OCI-LY3 (cell line): ENCODE results near the gene SLC25A41.
A peak's percentile ranks its signal among the peaks of the same experiment; 100 is the strongest.

Experiments
- H2AFZ ChIP-seq: fragments of 200-600, 300-600 bp; shearing (Covaris generic); 2 replicates; pipeline ENCODE4 v1.6.0; 2014; ENCODE audit warnings: antibody characterized with exemption, low read depth, low read length
- H3K27ac ChIP-seq: fragments of 200-600, 300-600 bp; sonication (generic); 2 replicates; pipeline ENCODE4 v1.5.1; 2014; ENCODE audit warnings: mild to moderate bottlenecking, low read length, moderate library complexity, mixed read lengths
- H3K27me3 ChIP-seq: fragments of 200-600, 300-600 bp; sonication (generic); 2 replicates; pipeline ENCODE4 v1.6.1; 2014; ENCODE audit warnings: low read depth, low read length, mixed read lengths
- H3K36me3 ChIP-seq: fragments of 200-600, 300-600 bp; sonication (generic); replicated peaks from 2 replicates; pipeline ENCODE3; 2014; ENCODE audit warnings: low read depth, low read length, mixed read lengths
- H3K4me1 ChIP-seq: fragments of 300-600, 200-600 bp; sonication (generic); 2 replicates; pipeline ENCODE4 v1.6.1; 2014; ENCODE audit warnings: low read length, mixed read lengths
- H3K4me2 ChIP-seq: fragments of 200-600, 300-600 bp; sonication (generic); 2 replicates; pipeline ENCODE4 v1.6.1; 2014; ENCODE audit warnings: low read length, mixed read lengths
- H3K4me3 ChIP-seq: fragments of 300-600, 200-600 bp; sonication (generic); 2 replicates; pipeline ENCODE4 v1.5.1; 2014; ENCODE audit warnings: antibody characterized with exemption, mild to moderate bottlenecking, low read length, moderate library complexity
- H3K79me2 ChIP-seq: fragments of 300-600, 200-600 bp; shearing (Covaris generic); 2 replicates; pipeline ENCODE4 v1.6.1; 2014; ENCODE audit warnings: mild to moderate bottlenecking, low read length, mixed read lengths
- H3K9ac ChIP-seq: fragments of 300-600, 200-600 bp; shearing (Covaris generic); 2 replicates; pipeline ENCODE4 v1.6.0; 2014; ENCODE audit warnings: mild to moderate bottlenecking, low read length, moderate library complexity
- H3K9me3 ChIP-seq: fragments of 200-600, 300-600 bp; shearing (Covaris generic); 2 replicates; pipeline ENCODE4 v1.6.1; 2014; ENCODE audit warnings: low read length, mixed read lengths; ENCODE audit not compliant: insufficient read depth
- H4K20me1 ChIP-seq: fragments of 200-600, 300-600 bp; sonication (generic); 2 replicates; pipeline ENCODE4 v1.6.1; 2016; ENCODE audit warnings: low read length, mixed read lengths; ENCODE audit not compliant: insufficient read depth
- CTCF ChIP-seq: fragments of 200-600, 300-600 bp; sonication (generic); IDR thresholded peaks from 2 replicates; pipeline ENCODE4 v1.5.1; 2014; ENCODE audit warnings: antibody characterized with exemption, low read length, low read depth
- EZH2phosphoT487 ChIP-seq: fragments of 200-600 bp; shearing (Covaris generic); IDR thresholded peaks from 2 replicates; pipeline ENCODE4 v1.6.1; 2018; ENCODE audit warnings: antibody characterized with exemption, mixed run types, low read depth

Gene SLC25A41

DNA sequence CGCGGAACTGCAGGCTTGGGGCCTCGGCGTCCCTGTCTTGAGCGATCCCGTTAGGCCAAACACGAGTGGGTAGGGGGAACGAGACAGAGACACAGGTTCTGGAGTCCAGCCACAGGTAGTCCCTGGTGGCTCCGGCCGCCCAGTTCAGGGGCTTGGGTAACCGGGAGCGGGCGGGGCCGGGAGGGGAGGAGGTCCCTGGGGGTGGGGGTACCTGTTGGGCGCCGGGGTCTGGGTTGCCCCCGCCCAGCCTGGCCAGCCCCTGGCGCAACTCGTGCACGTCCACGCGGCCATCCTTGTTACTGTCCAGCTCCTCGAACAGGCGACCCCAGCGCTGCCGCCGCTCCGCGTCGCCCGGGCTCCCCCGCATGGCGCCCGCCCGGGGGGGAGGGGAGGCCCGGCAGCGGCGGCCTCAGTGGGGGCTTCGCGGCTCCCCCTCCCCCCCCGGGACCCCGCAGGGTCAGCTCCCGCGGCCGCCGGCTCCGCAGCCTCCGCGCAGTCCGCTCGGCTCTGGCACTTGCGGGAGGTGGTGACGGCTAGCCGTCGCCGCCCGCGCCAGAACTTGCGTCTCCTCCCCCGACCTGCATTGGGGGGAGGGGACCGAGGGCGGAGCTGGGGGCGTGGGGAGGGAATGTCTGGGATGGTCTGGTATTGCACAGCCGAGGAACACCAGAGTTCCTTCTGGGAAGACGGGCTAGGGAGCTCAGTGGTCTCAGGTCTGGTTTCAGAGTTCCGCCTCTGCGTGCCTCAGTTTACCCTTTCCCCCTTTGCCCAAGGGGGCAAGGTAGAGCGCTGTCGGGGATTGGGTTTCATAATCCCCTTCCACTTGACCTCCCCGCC lies 25.9 kb upstream of the SLC25A41 start, which contains the start of gene SLC25A23:
SLC25A23 (minus strand) TSS at position 531 of the 837 bp plus-strand sequence; CDS start at position 367, 164 bp downstream.
- H4K20me1 ChIP-seq, result no peaks in the 10 kb centered on the region
- H2AFZ ChIP-seq, result peak within 1 kb of the TSS; percentile 4; the same call in 1 of the 2 replicates
- peaks cover 9% of the 10 kb centered on the region; the same call in 1 of the 2 replicates for H3K9me3 ChIP-seq
- peaks cover 35% of the 10 kb centered on the region for H3K36me3 ChIP-seq
- peak within 1 kb of the TSS; percentile 85 for H3K9ac ChIP-seq
- peaks cover 35% of the 10 kb centered on the region for H3K4me1 ChIP-seq
- H3K4me3 ChIP-seq, result peak within 1 kb of the TSS; percentile 85
- peak within 1 kb of the TSS; percentile 87 for H3K27ac ChIP-seq
- H3K79me2 ChIP-seq, result peaks cover 32% of the 10 kb centered on the region
- H3K27me3 ChIP-seq, result no peaks in the 10 kb centered on the region
- TF ChIP-seq EZH2phosphoT487 (no peak), CTCF (no peak)
- peak within 1 kb of the TSS; percentile 94 for H3K4me2 ChIP-seq

GRCh38 chr19:6458695-6459261 lies 25.2 kb upstream of the SLC25A41 start:
- Histone ChIP-seq H3K4me2 (peak overlapping the region; percentile 94), H3K27ac (peak overlapping the region; percentile 87), H3K4me3 (peak overlapping the region; percentile 85), H2AFZ (no peak overlapping the region), H3K36me3 (peaks cover 42% of the 10 kb centered on the region), H3K4me1 (peaks cover 33% of the 10 kb centered on the region), H3K9ac (peak overlapping the region; percentile 85), H3K79me2 (peaks cover 25% of the 10 kb centered on the region), H3K27me3 (no peaks in the 10 kb centered on the region), H3K9me3 (peaks cover 16% of the 10 kb centered on the region; the same call in 1 of the 2 replicates), H4K20me1 (no peaks in the 10 kb centered on the region)
- TF ChIP-seq CTCF (no peak), EZH2phosphoT487 (no peak)

DNA sequence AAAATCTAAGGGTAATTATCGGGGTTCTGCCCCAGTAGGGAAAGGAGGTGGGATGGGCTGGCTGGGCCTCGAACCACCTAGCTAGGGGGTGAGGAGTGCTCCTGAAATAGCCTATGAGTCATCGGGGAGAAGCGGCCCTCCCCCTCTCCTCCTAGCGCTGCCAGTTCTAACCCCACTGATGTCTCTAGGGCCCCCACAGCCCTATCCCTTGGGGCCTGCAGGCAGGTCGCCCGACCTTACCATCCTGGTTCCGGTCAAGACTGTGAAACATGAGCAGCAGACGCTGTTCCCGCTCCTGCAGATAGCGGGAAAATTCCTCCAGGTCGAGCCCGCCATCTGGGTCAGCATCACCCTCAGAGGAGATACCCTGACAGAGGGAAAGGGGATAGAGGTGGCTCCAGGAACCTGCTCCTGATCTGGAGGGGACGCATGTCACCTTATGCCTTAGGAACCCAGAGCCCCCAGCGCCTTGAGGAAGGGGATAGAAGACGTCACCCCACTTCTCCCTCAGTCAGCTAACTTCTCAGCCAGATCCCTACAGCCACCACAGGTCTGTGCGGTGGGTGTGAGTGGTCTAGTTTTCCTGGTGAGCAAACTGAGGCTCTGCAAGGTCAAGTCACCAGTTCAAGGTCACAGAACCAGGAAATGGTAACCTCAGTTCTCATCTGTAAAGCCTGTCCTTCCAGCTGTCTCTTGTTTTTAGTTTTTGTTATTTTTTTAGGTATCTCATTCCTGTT lies 24.6 kb upstream of the SLC25A41 start:
- Histone ChIP-seq H3K9me3 (peaks cover 18% of the 10 kb centered on the region; the same call in 1 of the 2 replicates), H3K4me1 (peaks cover 28% of the 10 kb centered on the region), H3K9ac (peak overlapping the region; percentile 85), H3K27me3 (no peaks in the 10 kb centered on the region), H3K79me2 (peaks cover 24% of the 10 kb centered on the region), H3K4me3 (peak overlapping the region; percentile 85), H4K20me1 (no peaks in the 10 kb centered on the region), H3K36me3 (peaks cover 48% of the 10 kb centered on the region), H2AFZ (no peak overlapping the region), H3K4me2 (peak overlapping the region; percentile 94), H3K27ac (peak overlapping the region; percentile 87)
- TF ChIP-seq CTCF, result no peak
- TF ChIP-seq EZH2phosphoT487, result no peak

- TF ChIP-seq EZH2phosphoT487 (no peak), CTCF (no peak)
- Histone ChIP-seq H3K36me3 (peaks cover 67% of the 10 kb centered on the region), H4K20me1 (no peaks in the 10 kb centered on the region), H3K79me2 (peaks cover 24% of the 10 kb centered on the region), H2AFZ (no peak overlapping the region), H3K27ac (no peak overlapping the region), H3K27me3 (no peaks in the 10 kb centered on the region), H3K4me3 (no peak overlapping the region), H3K4me1 (peaks cover 12% of the 10 kb centered on the region), H3K4me2 (no peak overlapping the region), H3K9me3 (peaks cover 18% of the 10 kb centered on the region; the same call in 1 of the 2 replicates), H3K9ac (no peak overlapping the region)
Measured at GRCh38 chr19:6455924-6456323, 22.4 kb upstream of the SLC25A41 start.
